Amygdala (tissue), 56 donors: ENCODE data around the gene TM9SF1.

Experiments
- DNase-seq, 56 donors: peaks; one replicate each; lab custom pipeline; 2025; lab: John Stamatoyannopoulos, UW

TM9SF1 gene

DNA sequence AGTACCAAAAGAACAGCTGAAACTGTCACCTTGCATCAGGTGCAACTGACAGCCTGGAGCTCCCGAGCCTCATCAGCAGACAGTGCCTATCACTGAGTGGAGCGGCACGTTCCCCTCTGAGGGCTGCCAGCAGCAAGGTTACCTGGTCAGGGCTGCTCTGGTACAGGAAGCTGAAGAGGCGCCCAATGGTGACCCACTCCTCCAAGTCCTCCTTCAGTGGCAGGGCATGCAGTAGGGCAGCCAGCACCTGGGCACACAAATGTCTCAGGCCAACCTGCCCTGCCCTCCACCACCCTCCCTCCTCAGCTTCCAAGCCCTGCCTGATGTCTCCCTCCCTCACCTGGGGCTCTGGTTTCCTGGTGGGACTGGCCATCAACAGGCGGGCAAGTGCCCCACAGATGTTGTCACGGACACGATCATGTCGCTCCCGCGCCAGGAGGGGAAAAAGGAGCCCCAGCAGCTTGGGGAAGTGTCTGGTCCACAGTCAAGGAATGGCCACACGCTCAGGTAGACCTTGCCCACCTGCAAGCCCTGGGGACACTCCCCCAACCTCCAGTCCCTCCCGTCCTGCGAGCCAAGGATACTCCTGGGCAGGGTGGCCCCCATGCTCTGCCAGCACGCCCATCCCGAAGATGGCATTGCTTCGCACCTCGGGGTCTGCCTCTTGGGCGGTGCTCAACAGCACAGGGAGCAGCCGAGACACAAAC lies 13.7 kb downstream of the TM9SF1 start:
- no peak for DNase-seq

DNA sequence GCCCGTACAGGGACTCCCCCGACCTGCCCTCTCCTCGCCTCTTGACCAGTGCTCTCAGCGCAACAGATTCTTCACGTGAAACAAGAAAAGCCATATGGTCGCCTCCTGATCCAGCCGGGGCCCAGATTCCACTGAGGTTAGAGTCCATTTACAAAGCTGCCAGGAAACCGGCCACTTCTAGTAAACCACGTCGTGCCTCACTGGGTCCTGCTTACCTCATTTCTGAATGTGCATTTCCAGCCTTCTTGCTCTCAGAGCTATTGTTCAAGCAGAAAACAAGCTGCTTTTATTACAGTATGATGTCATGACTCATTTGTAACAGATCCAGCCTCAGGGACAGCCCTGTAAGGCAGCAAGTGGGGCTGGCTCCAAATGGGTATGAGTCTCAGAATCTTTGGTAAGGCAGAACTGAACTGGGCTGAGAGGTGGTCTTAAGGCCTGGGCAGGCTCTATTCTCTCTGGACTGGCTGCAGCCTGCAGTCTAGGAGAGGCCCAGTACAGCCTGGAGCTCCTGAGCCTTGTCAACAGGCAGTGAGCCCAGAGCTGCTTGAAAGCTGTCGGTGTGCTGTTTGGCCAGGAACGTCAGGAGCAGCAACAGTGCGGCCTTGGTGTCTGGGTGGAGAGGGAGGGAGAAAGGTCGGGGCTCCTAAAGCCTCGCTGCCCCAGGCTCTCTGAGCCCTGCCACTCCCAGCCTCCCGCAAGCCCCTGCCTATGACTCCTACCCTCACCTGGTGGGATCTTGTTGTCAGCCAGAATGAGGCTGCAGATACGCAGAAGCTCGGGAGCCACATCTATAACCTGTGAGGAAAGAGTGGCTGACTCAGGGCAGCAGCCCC lies 15.1 kb downstream of the TM9SF1 start:
- DNase-seq, result peak in 23 of 56 donors; percentile 10 to 54 (median 28)

DNA sequence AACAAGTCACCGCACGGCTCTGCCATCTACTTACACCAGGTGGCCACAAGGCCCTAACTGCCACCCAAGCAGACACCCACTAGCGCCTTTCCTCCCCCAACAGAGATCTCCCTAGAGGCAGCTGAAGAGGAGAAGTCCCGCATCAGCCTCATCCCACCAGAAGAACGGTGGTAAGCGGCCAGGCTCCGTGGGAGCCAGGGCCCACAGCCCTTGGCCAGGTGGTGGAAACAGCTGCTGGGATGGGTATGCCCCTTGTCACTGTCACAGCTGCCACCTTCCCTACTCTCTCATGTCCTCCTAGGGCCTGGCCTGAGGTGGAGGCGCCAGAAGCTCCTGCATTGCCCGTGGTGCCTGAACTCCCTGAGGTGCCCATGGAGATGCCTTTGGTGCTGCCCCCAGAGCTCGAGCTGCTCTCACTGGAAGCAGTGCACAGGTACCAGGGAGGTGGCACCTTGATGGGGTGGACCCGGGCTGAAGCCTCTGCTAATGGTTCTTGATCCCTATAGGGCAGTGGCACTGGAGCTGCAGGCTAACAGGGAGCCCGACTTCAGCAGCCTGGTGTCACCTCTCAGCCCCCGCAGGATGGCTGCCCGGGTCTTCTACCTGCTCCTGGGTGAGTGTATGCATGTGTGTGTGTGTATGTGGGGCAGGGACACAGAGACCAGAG lies 15.8 kb downstream of the TM9SF1 start:
- no peak for DNase-seq

DNA sequence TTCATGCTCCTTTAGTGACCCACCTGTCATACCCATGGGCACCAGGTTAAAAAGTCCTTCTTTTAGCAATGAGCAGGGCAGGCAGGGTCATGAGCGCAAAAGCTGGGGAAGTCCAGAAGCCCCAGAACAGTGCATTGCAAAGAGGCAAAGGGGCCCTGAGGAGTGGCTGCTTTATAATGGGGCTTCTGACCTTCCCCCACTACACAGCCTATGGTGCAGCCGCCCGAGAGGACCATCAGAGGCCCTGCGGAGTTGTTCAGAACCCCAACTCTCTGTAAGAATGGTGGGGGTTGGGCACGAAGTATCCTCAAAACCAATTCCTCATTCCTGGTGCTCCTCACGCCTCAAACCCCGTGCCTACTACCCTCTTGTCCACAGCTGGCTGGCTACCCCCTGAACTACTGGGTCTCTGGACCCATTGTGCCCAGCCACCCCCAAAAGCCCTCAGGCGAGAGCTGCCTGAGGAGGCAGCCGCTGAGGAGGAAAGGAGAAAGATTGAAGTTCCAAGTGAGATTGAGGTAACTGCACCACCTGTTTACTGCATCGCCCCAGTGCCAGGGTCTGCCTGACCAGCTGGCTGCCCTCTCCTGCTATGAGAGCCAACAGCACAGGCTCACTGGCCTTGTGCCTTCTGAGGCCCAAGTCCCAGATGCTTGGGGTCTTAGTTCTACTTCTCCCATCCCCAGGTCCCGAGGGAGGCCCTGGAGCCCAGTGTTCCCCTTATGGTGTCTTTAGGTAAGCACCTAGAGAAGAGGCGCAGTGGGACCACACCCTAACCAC lies 16.7 kb downstream of the TM9SF1 start:
- DNase-seq, result no peak

GRCh38 chr14:24177891-24178290 lies 17.4 kb downstream of the TM9SF1 start:
- DNase-seq, result no peak

DNA sequence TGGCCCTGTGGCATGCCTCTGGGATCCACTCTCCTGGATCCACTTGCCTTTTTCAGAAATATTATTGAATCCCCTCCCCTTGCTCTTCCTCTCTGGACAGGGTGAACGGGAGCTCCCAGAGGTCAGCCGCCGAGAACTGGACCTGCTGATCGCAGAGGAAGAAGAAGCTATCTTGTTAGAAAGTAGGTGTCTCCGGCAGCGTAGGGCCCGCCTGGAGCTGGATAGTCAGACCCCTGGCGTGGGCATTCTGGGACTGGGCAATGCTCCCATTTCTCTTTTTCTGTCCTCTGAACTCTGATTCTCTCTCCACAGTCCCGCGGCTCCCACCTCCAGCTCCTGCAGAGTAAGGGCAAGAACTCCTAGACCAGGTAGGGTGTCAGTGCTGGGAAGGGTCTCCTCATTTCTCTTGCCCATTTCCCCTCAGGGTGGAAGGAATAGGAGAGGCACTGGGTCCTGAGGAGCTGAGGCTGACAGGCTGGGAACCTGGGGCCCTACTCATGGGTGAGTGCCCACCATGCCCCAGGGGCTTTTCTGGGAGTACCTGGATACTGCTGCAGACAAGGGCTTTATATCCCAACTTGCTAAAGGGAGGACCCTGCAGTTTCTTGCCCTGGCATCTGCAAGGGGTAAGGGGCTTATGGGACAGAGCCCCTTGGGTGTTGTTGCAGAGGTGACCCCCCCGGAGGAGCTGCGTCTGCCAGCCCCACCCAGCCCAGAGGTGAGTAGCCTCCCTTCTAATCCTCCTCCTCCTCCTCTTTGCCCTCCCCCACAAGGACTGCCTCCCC lies 18.0 kb downstream of the TM9SF1 start:
- no peak for DNase-seq

- DNase-seq, result no peak
Observed at GRCh38 chr14:24176599-24176998, 18.6 kb downstream of the TM9SF1 start.

DNA sequence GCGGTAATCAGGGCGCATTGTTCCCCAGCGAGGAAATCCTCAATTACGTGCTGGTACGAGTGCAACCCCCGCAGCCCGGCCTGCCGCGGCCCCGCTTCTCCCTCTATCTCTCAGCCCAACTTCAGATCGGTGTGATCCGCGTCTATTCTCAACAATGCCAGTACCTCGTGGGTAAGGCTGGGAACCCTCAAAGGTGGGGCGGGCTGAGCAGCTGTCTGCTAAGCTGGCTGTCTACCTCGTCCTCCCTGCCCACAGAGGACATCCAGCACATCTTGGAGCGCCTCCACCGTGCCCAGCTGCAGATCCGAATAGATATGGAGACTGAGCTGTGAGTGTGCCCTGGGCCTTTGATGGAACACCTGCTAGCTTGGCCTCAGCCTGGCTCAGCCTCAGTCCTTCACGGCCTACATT lies 22.4 kb downstream of the TM9SF1 start:
- DNase-seq, result peak in 5 of 56 donors; percentile 3 to 43 (median 19)

DNA sequence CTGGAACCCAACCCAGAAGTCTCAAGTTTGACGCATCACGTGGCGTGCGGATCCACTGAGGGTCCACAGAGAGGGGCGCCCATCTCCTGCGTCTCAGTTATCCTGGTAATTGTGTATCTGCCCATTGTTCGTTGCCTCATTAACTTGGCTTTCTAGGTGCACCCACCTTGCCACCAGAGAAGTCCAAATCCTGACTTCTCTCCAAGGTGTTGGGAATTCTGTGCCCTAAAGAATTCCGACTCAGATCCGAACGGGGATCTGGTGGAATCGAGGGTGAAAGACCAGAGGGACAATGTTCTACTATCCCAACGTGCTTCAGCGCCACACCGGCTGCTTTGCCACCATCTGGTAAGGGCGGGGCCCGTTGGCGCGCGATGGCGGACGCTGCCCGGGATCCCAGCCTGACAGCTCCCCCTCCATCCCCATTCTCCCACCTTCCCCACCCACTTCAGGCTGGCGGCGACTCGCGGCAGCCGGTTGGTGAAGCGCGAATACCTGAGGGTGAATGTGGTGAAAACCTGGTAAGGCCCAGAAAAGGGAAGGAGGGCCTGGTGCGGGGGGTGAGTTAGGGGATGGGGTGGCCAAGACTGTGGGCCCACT lies 22.9 kb downstream of the TM9SF1 start:
- DNase-seq, result peak in 8 of 56 donors; percentile 16 to 48 (median 29)

DNA sequence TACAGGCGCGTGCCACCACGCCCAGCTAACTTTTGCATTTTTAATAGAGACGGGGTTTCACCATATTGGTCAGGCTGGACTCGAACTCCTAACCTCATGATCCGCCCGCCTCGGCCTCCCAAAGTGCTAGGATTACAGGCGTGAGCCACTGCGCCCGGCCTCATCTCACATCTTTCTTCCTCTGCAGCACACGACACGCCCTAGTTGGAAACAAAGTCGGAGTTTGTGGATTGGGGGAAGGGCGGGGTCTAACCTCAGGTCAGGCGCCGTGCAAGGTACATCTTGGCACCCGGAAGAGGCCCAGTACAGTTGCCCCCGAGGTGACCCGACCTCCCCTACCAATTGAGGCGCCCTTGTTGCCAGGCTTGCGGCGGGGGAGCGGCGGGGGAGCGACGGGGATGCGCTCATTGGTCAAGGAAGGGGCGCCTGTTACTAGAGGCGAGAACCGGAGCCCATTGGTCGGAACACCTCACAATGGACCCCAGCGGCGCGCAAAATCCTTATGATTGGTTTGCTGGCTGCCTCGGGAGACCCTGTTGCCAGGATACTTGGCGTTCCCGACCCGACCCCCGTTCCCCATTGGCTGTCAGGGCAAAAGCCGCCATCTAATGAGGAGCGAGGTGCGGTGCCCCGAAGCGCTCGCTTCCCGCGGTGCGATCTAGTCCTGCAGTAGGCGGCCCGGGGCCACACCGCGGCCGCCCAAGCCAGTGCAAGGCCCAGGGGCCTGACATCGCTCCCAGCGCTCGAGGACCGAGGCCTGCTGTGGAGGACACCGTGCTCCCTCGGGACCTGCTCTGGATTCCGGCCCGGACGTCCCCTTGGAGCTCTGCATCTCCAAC lies 23.6 kb downstream of the TM9SF1 start, which contains the start of gene REC8:
REC8 (plus strand) TSS at position 659 of the 839 bp plus-strand sequence. CDS start 473 bp downstream, outside the sequence.
- DNase-seq, result peak; percentile 26 to 96 (median 90)

GRCh38 chr14:24167469-24168114 lies 27.6 kb downstream of the TM9SF1 start:
- no peak for DNase-seq

DNA sequence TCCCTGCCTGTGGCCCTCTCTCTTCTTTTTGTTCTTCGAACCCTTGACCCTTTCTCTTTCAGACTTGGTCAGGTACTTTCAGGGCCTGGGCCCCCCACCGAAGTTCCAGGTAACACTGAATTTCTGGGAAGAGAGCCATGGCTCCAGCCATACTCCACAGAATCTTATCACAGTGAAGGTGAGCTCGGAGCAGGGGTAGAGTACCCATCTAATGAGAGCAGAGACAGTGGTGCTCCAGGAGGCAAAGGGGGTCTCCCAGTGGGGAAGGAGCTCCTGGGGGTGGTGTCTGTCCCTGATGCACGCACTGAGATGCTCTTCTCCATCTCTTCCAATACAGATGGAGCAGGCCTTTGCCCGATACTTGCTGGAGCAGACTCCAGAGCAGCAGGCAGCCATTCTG lies 29.5 kb downstream of the TM9SF1 start:
- DNase-seq, result no peak

- DNase-seq, result no peak
Observed at GRCh38 chr14:24164518-24164991, 30.7 kb downstream of the TM9SF1 start.

DNA sequence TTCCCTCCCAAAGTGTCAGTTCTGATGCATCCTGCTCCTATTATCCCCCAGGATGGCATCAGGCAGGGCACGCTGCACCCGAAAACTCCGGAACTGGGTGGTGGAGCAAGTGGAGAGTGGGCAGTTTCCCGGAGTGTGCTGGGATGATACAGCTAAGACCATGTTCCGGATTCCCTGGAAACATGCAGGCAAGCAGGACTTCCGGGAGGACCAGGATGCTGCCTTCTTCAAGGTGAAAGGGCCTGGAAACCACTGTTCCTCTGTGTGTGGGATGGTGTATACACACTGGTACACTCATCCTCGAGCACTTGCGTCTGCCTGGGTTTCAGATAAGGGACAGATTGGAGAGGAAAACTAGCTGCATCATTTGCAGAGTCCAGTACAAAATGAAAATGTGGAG lies 33.1 kb downstream of the TM9SF1 start:
- DNase-seq, result peak in 7 of 56 donors; percentile 10 to 28 (median 25)

GRCh38 chr14:24160850-24161804 lies 34.1 kb downstream of the TM9SF1 start, which contains the start of gene IRF9:
IRF9 (plus strand) TSS chr14:24161265; CDS start chr14:24162145, 880 bp downstream.
- DNase-seq, result peak; percentile 68 to 98 (median 91)

GRCh38 chr14:24160499-24160849 lies 34.8 kb downstream of the TM9SF1 start:
- no peak for DNase-seq
